A549 treated with DMSO at 1 μM for 4 hours (cell line): Measurements from ENCODE around the gene MCFD2. TPM values are rescaled to one million over a fixed set of nuclear protein-coding genes. Genes with fewer than 3 reads are reported as not detected.

Source experiments
- total RNA-seq: library from RNA; stranded (reverse); fragments of 200-300 nt; extraction: Qiagen RNA extraction; gene quantifications from 5 replicates; pipeline ENCODE4 v1.2.3, GENCODE V29; 2022; ENCODE audit warnings: low read depth

The MCFD2 gene
- 99.1 to 119 TPM (median 109 TPM) in 5 replicates for total RNA-seq

GRCh38 chr2:46915281-46915810 is at the start of gene MCFD2:
MCFD2 (minus strand) TSS chr2:46915806; CDS start chr2:46909171, 6,635 bp downstream.

Other genes starting within 250 kb of the MCFD2 start
- 25.2 to 37.2 TPM (median 30.3 TPM) in 5 replicates for gene SOCS5, start 216.5 kb downstream of the MCFD2 start, total RNA-seq
- gene TTC7A, start 25.4 kb upstream of the MCFD2 start, total RNA-seq = 32.0 to 37.1 TPM (median 35.9 TPM) in 5 replicates
- gene STPG4, start 239.5 kb upstream of the MCFD2 start, total RNA-seq = not detected in 5 replicates